ENCODE results near the gene PLA1A.

Gene PLA1A

DNA sequence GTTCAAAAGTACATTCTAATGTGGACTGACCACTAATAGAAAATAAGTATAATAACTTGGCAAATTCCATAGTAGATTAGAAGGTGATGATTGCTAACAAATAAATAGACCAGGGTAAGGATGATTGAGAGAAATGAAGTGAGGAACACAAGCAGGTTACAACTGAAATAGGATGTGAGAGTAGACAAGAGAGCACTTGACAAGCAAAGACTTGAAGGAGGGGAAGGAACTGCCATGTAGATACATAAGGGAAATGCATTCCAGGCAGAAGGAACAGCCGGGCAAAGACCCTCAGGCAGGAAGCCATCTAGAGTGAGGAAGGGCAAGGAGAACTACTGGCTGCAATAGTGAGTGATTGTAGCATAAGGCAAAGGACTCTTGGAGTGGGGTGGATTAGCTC, 5.0 kb downstream of the PLA1A start:
- TF ChIP-seq, protein P1, sequence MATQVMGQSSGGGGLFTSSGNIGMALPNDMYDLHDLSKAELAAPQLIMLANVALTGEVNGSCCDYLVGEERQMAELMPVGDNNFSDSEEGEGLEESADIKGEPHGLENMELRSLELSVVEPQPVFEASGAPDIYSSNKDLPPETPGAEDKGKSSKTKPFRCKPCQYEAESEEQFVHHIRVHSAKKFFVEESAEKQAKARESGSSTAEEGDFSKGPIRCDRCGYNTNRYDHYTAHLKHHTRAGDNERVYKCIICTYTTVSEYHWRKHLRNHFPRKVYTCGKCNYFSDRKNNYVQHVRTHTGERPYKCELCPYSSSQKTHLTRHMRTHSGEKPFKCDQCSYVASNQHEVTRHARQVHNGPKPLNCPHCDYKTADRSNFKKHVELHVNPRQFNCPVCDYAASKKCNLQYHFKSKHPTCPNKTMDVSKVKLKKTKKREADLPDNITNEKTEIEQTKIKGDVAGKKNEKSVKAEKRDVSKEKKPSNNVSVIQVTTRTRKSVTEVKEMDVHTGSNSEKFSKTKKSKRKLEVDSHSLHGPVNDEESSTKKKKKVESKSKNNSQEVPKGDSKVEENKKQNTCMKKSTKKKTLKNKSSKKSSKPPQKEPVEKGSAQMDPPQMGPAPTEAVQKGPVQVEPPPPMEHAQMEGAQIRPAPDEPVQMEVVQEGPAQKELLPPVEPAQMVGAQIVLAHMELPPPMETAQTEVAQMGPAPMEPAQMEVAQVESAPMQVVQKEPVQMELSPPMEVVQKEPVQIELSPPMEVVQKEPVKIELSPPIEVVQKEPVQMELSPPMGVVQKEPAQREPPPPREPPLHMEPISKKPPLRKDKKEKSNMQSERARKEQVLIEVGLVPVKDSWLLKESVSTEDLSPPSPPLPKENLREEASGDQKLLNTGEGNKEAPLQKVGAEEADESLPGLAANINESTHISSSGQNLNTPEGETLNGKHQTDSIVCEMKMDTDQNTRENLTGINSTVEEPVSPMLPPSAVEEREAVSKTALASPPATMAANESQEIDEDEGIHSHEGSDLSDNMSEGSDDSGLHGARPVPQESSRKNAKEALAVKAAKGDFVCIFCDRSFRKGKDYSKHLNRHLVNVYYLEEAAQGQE (IDR thresholded peaks at IDR 0.05; ENCODE audit: insufficient read depth in 1 of 2, low read depth in 2 of 2, low read length in 2 of 2): no peak
- no peak for TF ChIP-seq TAF1 (IDR thresholded peaks at IDR 0.05; ENCODE audit: borderline replicate concordance, insufficient read depth, low read length)
- no peak for TF ChIP-seq FOXP2 (optimal IDR thresholded peaks at IDR 0.05; ENCODE audit: borderline replicate concordance, extremely low read depth, extremely low read length, insufficient read depth)
- TF ChIP-seq POLR2AphosphoS5 (IDR thresholded peaks at IDR 0.05; ENCODE audit: low read depth, low read length): no peak
- no peak for TF ChIP-seq SIN3A (IDR thresholded peaks at IDR 0.05; ENCODE audit: borderline replicate concordance, insufficient read depth, low read length)

DNA sequence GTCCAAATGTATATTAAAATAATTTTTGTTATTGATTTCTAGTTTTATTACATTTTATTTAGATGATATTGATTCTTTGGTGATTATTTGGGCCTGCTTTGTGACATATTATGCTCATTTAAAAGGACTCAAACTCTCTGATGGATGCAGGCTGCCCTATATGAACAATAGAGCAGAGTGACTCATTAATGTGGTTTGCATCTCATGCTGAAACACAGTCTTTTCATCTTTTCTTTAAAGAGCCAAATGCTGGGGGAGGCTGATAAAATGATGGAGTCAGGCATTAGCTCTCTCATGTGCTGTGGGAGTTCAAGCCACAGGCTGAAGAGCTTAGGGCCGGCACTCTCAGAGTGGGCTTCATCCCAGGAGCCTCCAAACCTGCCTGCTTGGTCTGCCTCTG, 7.2 kb downstream of the PLA1A start:
- TF ChIP-seq SIN3A (IDR thresholded peaks at IDR 0.05; ENCODE audit: borderline replicate concordance, insufficient read depth, low read length): no peak
- no peak for TF ChIP-seq FOXP2 (optimal IDR thresholded peaks at IDR 0.05; ENCODE audit: borderline replicate concordance, extremely low read depth, extremely low read length, insufficient read depth)
- TF ChIP-seq, protein P1 (IDR thresholded peaks at IDR 0.05; ENCODE audit: insufficient read depth in 1 of 2, low read depth in 2 of 2, low read length in 2 of 2): no peak

DNA sequence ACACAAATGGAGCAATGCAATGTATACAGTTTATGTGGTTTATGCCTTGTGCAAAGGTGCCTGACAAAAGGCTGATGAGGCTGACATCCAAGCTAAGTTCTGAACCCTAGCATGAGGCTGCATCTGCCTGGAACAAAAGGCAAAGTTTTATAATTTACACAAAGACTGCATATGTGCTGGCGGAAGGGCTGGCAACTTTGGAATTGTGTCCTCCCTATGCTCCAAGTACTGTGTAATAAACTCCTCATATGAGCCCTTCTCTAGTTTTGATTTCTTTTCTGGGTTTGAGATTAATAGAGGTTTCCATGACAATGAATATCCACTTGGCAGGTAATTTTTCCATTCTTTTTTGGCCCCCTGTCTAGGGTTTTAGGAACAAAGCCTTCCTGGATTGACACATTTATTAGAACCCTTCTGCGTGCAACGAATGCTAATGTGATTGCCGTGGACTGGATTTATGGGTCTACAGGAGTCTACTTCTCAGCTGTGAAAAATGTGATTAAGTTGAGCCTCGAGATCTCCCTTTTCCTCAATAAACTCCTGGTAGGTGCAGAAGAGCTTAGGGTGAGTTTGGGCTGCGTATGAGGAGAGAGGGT, 10.8 kb downstream of the PLA1A start:
- TF ChIP-seq SIN3A (IDR thresholded peaks at IDR 0.05; ENCODE audit: borderline replicate concordance, insufficient read depth, low read length) (no peak), TAF1 (IDR thresholded peaks at IDR 0.05; ENCODE audit: borderline replicate concordance, insufficient read depth, low read length) (no peak), FOXP2 (optimal IDR thresholded peaks at IDR 0.05; ENCODE audit: borderline replicate concordance, extremely low read depth, extremely low read length, insufficient read depth) (no peak), POLR2AphosphoS5 (IDR thresholded peaks at IDR 0.05; ENCODE audit: low read depth, low read length) (no peak)
- TF ChIP-seq, protein P1 (IDR thresholded peaks at IDR 0.05; ENCODE audit: insufficient read depth in 1 of 2, low read depth in 2 of 2, low read length in 2 of 2): no peak

DNA sequence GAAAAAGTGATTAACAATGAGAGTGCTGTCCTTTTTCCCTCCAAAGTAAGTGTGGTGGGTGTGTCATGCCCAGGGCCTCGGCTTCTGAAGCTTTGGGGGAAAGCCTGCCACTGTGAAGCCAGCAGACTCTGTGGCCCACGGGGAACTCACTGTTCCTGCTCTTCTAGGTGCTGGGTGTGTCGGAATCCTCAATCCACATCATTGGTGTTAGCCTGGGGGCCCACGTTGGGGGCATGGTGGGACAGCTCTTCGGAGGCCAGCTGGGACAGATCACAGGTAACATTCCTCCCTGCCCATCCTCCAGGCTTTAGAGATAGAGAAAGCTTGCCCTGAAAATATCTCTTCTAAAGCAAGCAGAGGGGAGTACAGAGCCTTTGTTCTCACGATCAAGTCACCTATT, 11.6 kb downstream of the PLA1A start:
- TF ChIP-seq FOXP2 (optimal IDR thresholded peaks at IDR 0.05; ENCODE audit: borderline replicate concordance, extremely low read depth, extremely low read length, insufficient read depth): no peak
- no peak for TF ChIP-seq TAF1 (IDR thresholded peaks at IDR 0.05; ENCODE audit: borderline replicate concordance, insufficient read depth, low read length)
- no peak for TF ChIP-seq POLR2AphosphoS5 (IDR thresholded peaks at IDR 0.05; ENCODE audit: low read depth, low read length)
- TF ChIP-seq, protein P1 (IDR thresholded peaks at IDR 0.05; ENCODE audit: insufficient read depth in 1 of 2, low read depth in 2 of 2, low read length in 2 of 2): no peak
- TF ChIP-seq SIN3A (IDR thresholded peaks at IDR 0.05; ENCODE audit: borderline replicate concordance, insufficient read depth, low read length): no peak

DNA sequence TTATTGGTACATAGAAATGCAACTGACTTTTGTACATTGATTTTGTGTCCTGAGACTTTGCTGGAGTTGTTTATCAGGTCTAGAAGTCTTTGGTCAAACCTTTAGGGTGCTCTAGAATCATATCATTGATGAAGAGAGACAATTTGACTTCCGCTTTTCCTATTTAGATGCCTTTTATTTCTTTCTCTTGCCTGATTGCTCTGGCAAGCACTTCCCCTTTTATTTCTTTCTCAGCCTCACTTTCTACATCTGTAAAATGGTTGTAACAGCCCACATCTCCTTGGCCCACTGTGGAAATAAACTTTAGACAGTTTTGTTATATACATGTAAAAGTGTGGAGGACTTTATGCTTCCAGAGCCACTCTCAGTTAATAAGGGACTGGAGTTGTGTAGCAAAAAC, 14.0 kb downstream of the PLA1A start:
- TF ChIP-seq SIN3A (IDR thresholded peaks at IDR 0.05; ENCODE audit: borderline replicate concordance, insufficient read depth, low read length) (no peak), FOXP2 (optimal IDR thresholded peaks at IDR 0.05; ENCODE audit: borderline replicate concordance, extremely low read depth, extremely low read length, insufficient read depth) (no peak), POLR2AphosphoS5 (IDR thresholded peaks at IDR 0.05; ENCODE audit: low read depth, low read length) (no peak), TAF1 (IDR thresholded peaks at IDR 0.05; ENCODE audit: borderline replicate concordance, insufficient read depth, low read length) (no peak)
- TF ChIP-seq, protein P1 (IDR thresholded peaks at IDR 0.05; ENCODE audit: insufficient read depth in 1 of 2, low read depth in 2 of 2, low read length in 2 of 2): no peak
